NB4 (cell line): Measurements from ENCODE around the gene MAP1B.

Experiments
- DNase-seq: peaks from one replicate; pipeline ENCODE4 v3.0.0; 2010; ENCODE audit warnings: low read depth
- H3K4me3 ChIP-seq: one replicate; pipeline ENCODE4 v1.5.1; 2011; ENCODE audit warnings: mild to moderate bottlenecking, low read depth, low read length, moderate library complexity
- MYC ChIP-seq: IDR thresholded peaks from 2 replicates; pipeline ENCODE4 v1.6.1; 2011; ENCODE audit warnings: low read depth, low read length
- POLR2A ChIP-seq: IDR thresholded peaks from 2 replicates; pipeline ENCODE4 v1.6.1; 2011; ENCODE audit warnings: mild to moderate bottlenecking; ENCODE audit not compliant: insufficient read length; ENCODE audit errors: extremely low read depth
- TF ChIP-seq, protein P1 (sequence below): IDR thresholded peaks from one replicate; pipeline ENCODE4 v1.5.1; 2012; ENCODE audit warnings: low read depth, low read length
- TF ChIP-seq, protein P2 (sequence below): IDR thresholded peaks from 2 replicates; pipeline ENCODE4 v1.6.1; 2011; ENCODE audit warnings: low read depth, low read length

Gene MAP1B

GRCh38 chr5:72214168-72214567 is 106.9 kb downstream of the MAP1B start:
- TF ChIP-seq, protein P1, sequence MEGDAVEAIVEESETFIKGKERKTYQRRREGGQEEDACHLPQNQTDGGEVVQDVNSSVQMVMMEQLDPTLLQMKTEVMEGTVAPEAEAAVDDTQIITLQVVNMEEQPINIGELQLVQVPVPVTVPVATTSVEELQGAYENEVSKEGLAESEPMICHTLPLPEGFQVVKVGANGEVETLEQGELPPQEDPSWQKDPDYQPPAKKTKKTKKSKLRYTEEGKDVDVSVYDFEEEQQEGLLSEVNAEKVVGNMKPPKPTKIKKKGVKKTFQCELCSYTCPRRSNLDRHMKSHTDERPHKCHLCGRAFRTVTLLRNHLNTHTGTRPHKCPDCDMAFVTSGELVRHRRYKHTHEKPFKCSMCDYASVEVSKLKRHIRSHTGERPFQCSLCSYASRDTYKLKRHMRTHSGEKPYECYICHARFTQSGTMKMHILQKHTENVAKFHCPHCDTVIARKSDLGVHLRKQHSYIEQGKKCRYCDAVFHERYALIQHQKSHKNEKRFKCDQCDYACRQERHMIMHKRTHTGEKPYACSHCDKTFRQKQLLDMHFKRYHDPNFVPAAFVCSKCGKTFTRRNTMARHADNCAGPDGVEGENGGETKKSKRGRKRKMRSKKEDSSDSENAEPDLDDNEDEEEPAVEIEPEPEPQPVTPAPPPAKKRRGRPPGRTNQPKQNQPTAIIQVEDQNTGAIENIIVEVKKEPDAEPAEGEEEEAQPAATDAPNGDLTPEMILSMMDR, result no peak
- TF ChIP-seq, protein P2, sequence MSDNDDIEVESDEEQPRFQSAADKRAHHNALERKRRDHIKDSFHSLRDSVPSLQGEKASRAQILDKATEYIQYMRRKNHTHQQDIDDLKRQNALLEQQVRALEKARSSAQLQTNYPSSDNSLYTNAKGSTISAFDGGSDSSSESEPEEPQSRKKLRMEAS, result no peak
- no peak for TF ChIP-seq MYC
- no peak for TF ChIP-seq POLR2A
- H3K4me3 ChIP-seq, result no peak overlapping the region
- DNase-seq, result no peak

GRCh38 chr5:72216756-72217155 is 109.5 kb downstream of the MAP1B start:
- no peak for DNase-seq
- no peak overlapping the region for H3K4me3 ChIP-seq
- TF ChIP-seq, protein P2, result no peak
- no peak for TF ChIP-seq POLR2A
- TF ChIP-seq MYC, result no peak
- TF ChIP-seq, protein P1, result no peak

GRCh38 chr5:72221099-72221498 is 113.8 kb downstream of the MAP1B start:
- TF ChIP-seq, protein P1, result no peak
- TF ChIP-seq MYC (no peak), POLR2A (no peak)
- TF ChIP-seq, protein P2, result no peak
- no peak for DNase-seq
- H3K4me3 ChIP-seq, result no peak overlapping the region

DNA sequence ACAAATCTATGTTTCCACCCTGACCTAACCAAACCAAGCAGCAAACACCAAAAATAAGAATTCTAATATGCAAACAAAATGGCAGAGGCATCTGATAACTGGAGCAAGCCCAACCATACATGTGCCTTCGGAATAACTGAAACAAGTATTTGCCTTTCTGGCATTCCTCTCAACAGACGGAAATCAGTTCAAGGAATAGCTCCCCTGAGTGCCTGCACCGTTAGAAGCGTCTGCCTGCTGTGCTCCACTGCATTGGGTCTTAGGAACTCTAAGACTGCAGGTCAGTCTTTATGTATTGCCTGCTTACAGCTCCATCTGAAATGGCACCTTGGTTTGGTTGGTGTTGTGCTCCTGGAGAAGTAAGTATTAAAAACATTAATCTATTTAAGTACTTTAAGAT is 114.3 kb downstream of the MAP1B start:
- TF ChIP-seq, protein P2, result no peak
- TF ChIP-seq MYC, result no peak
- TF ChIP-seq, protein P1, result no peak
- no peak for TF ChIP-seq POLR2A
- no peak overlapping the region for H3K4me3 ChIP-seq
- DNase-seq, result no peak

DNA sequence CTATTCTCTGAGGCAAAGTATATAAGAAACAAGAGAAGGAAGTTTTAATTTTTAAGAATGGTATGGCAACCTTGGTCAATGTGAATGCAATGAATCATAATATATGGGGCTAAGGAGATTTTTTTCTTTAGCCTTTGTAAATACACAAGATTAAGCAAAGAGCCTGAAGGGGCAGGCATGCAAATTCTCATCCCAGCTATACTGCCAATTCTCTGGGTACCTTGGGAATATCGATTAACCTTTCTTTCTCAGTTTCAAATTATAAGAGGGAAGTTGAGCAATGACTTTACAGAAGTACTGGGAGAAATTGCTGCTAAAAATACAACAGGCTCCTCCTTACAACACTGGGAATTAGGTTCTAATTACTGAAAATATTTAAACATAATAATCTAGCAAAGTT is 115.2 kb downstream of the MAP1B start:
- no peak overlapping the region for H3K4me3 ChIP-seq
- DNase-seq, result no peak
- TF ChIP-seq POLR2A, result no peak
- TF ChIP-seq, protein P1, result no peak

DNA sequence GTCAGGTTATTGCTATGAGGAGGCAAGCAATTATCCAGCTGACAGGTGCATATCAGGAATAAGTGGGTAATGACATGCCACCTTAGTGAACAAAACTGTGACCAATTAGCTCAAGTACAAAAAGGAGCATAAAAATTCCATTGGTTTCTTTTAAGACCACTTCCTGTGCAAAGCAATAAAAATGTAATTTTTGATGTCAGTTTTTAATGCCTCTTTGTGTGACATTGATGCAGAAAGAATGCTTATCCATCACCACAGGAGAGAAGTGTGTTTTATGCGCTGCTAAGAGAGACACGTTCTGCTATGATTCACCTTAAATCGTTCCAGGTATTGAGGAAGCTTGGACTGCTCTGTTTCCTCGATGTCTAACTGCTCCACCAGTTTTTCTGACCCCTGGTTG is 116.1 kb downstream of the MAP1B start:
- TF ChIP-seq, protein P2, result no peak
- TF ChIP-seq POLR2A (no peak), MYC (no peak)
- TF ChIP-seq, protein P1, result no peak
- DNase-seq, result no peak
- H3K4me3 ChIP-seq, result no peak overlapping the region
